HL-60 (cell line): ENCODE measurements around the gene SLC4A4.

ENCODE experiments used
- POLR2AphosphoS5 ChIP-seq: IDR thresholded peaks from 2 replicates; pipeline ENCODE4 v1.6.1; 2012; ENCODE audit warnings: low read depth
- SPI1 ChIP-seq: IDR thresholded peaks from 2 replicates; pipeline ENCODE4 v1.6.1; 2012; ENCODE audit warnings: low read depth, mild to moderate bottlenecking, borderline replicate concordance
- TF ChIP-seq, protein P1 (sequence below): IDR thresholded peaks from one replicate; pipeline ENCODE4 v1.5.1; 2011; ENCODE audit warnings: low read length, control low read depth, inconsistent platforms; ENCODE audit not compliant: insufficient read depth
- TF ChIP-seq, protein P2 (sequence below): IDR thresholded peaks from 2 replicates; pipeline ENCODE4 v1.6.1; 2012; ENCODE audit warnings: low read depth; ENCODE audit not compliant: insufficient replicate concordance

DNA sequence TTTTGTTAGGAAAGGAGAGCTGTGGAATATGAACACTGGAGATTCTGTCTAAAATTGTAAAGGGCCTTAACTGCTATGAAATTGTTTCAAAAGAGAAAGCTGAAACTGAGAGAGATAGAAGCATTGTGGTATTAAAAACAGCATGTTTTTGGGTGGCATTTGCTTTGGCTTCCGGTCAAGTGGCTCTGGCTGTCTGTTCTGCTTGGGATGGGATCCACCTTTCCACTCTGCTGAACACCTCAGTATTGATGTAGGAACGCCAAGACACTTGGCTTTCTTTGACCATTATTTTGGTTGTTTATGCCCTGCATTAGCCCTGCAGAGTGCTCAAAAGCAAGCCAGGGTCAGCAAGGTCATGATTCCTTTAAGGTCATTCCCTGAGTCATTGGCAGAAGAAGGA is 199.7 kb downstream of the SLC4A4 start:
- TF ChIP-seq, protein P1, sequence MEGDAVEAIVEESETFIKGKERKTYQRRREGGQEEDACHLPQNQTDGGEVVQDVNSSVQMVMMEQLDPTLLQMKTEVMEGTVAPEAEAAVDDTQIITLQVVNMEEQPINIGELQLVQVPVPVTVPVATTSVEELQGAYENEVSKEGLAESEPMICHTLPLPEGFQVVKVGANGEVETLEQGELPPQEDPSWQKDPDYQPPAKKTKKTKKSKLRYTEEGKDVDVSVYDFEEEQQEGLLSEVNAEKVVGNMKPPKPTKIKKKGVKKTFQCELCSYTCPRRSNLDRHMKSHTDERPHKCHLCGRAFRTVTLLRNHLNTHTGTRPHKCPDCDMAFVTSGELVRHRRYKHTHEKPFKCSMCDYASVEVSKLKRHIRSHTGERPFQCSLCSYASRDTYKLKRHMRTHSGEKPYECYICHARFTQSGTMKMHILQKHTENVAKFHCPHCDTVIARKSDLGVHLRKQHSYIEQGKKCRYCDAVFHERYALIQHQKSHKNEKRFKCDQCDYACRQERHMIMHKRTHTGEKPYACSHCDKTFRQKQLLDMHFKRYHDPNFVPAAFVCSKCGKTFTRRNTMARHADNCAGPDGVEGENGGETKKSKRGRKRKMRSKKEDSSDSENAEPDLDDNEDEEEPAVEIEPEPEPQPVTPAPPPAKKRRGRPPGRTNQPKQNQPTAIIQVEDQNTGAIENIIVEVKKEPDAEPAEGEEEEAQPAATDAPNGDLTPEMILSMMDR: no peak
- no peak for TF ChIP-seq SPI1
- TF ChIP-seq, protein P2, sequence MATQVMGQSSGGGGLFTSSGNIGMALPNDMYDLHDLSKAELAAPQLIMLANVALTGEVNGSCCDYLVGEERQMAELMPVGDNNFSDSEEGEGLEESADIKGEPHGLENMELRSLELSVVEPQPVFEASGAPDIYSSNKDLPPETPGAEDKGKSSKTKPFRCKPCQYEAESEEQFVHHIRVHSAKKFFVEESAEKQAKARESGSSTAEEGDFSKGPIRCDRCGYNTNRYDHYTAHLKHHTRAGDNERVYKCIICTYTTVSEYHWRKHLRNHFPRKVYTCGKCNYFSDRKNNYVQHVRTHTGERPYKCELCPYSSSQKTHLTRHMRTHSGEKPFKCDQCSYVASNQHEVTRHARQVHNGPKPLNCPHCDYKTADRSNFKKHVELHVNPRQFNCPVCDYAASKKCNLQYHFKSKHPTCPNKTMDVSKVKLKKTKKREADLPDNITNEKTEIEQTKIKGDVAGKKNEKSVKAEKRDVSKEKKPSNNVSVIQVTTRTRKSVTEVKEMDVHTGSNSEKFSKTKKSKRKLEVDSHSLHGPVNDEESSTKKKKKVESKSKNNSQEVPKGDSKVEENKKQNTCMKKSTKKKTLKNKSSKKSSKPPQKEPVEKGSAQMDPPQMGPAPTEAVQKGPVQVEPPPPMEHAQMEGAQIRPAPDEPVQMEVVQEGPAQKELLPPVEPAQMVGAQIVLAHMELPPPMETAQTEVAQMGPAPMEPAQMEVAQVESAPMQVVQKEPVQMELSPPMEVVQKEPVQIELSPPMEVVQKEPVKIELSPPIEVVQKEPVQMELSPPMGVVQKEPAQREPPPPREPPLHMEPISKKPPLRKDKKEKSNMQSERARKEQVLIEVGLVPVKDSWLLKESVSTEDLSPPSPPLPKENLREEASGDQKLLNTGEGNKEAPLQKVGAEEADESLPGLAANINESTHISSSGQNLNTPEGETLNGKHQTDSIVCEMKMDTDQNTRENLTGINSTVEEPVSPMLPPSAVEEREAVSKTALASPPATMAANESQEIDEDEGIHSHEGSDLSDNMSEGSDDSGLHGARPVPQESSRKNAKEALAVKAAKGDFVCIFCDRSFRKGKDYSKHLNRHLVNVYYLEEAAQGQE: no peak
- no peak for TF ChIP-seq POLR2AphosphoS5
